Superior temporal gyrus (tissue), 1 donor: ENCODE data around the gene ADAT2.
A peak's percentile ranks its signal among the peaks of the same experiment; 100 is the strongest.

Source experiments
- DNase-seq: peaks from one replicate; pipeline ENCODE4 v3.0.0-alpha.2; 2016; ENCODE audit errors: extremely low spot score

ADAT2 gene

GRCh38 chr6:143441680-143442545 lies 8.6 kb downstream of the ADAT2 start:
- DNase-seq: no peak

GRCh38 chr6:143441010-143441409 lies 9.5 kb downstream of the ADAT2 start:
- no peak for DNase-seq

- no peak for DNase-seq
Observed at GRCh38 chr6:143432588-143432987, 17.9 kb downstream of the ADAT2 start.

- no peak for DNase-seq
Observed at GRCh38 chr6:143431226-143431625, 19.3 kb downstream of the ADAT2 start.

GRCh38 chr6:143429970-143430369 lies 20.5 kb downstream of the ADAT2 start:
- no peak for DNase-seq

- DNase-seq: peak; percentile 80
Observed at GRCh38 chr6:143427109-143427817, 23.2 kb downstream of the ADAT2 start.

GRCh38 chr6:143426026-143426425 lies 24.5 kb downstream of the ADAT2 start:
- no peak for DNase-seq

GRCh38 chr6:143419526-143419925 lies 31.0 kb downstream of the ADAT2 start:
- DNase-seq: no peak

- no peak for DNase-seq
Observed at GRCh38 chr6:143414769-143415168, 35.7 kb downstream of the ADAT2 start.

- no peak for DNase-seq
Observed at GRCh38 chr6:143410859-143411270, 39.6 kb downstream of the ADAT2 start.

- DNase-seq: no peak
Observed at GRCh38 chr6:143408787-143409162, 41.7 kb downstream of the ADAT2 start.

- no peak for DNase-seq
Observed at GRCh38 chr6:143408151-143408786, 42.2 kb downstream of the ADAT2 start.

GRCh38 chr6:143406673-143407072 lies 43.8 kb downstream of the ADAT2 start:
- no peak for DNase-seq

GRCh38 chr6:143405373-143406154 lies 44.9 kb downstream of the ADAT2 start:
- DNase-seq: no peak

GRCh38 chr6:143402721-143403336 lies 47.7 kb downstream of the ADAT2 start:
- DNase-seq: no peak

- no peak for DNase-seq
Observed at GRCh38 chr6:143401636-143402370, 48.7 kb downstream of the ADAT2 start.

GRCh38 chr6:143401068-143401446 lies 49.4 kb downstream of the ADAT2 start:
- no peak for DNase-seq

- DNase-seq: peak; percentile 46
Observed at GRCh38 chr6:143400258-143401067, 50.0 kb downstream of the ADAT2 start.

- peak; percentile 18 for DNase-seq
Observed at GRCh38 chr6:143399775-143400174, 50.7 kb downstream of the ADAT2 start.

GRCh38 chr6:143399176-143399575 lies 51.3 kb downstream of the ADAT2 start:
- no peak for DNase-seq
